D341Med (cell line): ENCODE data around the gene RPS16.

ENCODE experiments used
- DNase-seq: peaks from one replicate; pipeline ENCODE4 v3.0.0; 2012; ENCODE audit warnings: low spot score

Gene RPS16

DNA sequence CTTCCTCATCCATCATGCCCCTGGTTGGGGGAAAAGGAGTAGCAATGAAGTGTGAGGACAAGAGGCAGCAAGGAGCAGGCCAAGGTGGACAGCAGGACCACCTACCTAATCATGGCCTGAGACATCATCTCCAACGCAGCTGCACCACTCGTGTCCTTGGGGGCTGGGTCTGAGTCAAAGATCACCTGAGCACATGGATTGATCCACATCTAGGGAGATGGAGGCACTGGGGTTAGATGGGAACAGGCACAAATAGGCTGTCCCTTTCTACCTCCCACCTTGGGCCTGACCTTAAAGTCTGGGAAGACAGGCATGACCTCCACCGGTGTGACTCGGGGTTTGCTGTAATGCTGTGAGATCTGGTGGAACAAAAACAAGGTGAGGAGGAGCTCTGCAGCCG is 47.1 kb downstream of the RPS16 start:
- no peak for DNase-seq

- no peak for DNase-seq
These were observed 49.2 kb downstream of the RPS16 start for GRCh38 chr19:39386557-39386956.

- no peak for DNase-seq
These were observed 49.9 kb downstream of the RPS16 start for GRCh38 chr19:39385629-39386411.

GRCh38 chr19:39384839-39385568 is 50.7 kb downstream of the RPS16 start:
- DNase-seq: no peak
